SK-N-SH (cell line): Measurements from ENCODE around the gene SUCNR1.

Source experiments
- CHD2 ChIP-seq: fragments of 150-350 bp; IDR thresholded peaks from 2 replicates; pipeline ENCODE4 v1.6.1; 2018; ENCODE audit warnings: low read length; ENCODE audit not compliant: partially characterized antibody
- CTCF ChIP-seq: fragments of 200-600 bp; sonication (generic); IDR thresholded peaks from 2 replicates; pipeline ENCODE4 v1.6.1; 2017; ENCODE audit warnings: antibody characterized with exemption, mild to moderate bottlenecking, moderate library complexity
- EP300 ChIP-seq, 2 experiments: IDR thresholded peaks; 2 replicates each; pipeline versions ENCODE4 v1.4.0 to v1.6.1; 2012; ENCODE audit warnings: borderline replicate concordance in 1 of 2, low read depth in 1 of 2, low read length in 1 of 2
- MAX ChIP-seq: IDR thresholded peaks from 2 replicates; pipeline ENCODE4 v1.4.0; 2012; ENCODE audit warnings: low read depth
- NRF1 ChIP-seq: IDR thresholded peaks from 2 replicates; pipeline ENCODE4 v1.6.1; 2012; ENCODE audit warnings: low read depth, mild to moderate bottlenecking, low read length
- POLR2AphosphoS5 ChIP-seq: IDR thresholded peaks from 2 replicates; pipeline ENCODE4 v1.6.1; 2012; ENCODE audit warnings: low read depth, low read length
- ZBTB33 ChIP-seq: IDR thresholded peaks from 2 replicates; pipeline ENCODE4 v1.4.0; 2012; ENCODE audit warnings: low read depth, borderline replicate concordance

GRCh38 chr3:151866711-151867410 lies 6.6 kb upstream of the SUCNR1 start:
- TF ChIP-seq MAX (no peak), CTCF (no peak), ZBTB33 (no peak), EP300 (IDR thresholded peaks at IDR 0.05; ENCODE audit: borderline replicate concordance in 1 of 2, low read depth in 1 of 2, low read length in 1 of 2) (no peak), POLR2AphosphoS5 (no peak), NRF1 (no peak), CHD2 (no peak)
